ENCODE results near the gene TRPM3. TPM values are rescaled to one million over a fixed set of nuclear protein-coding genes. Genes with fewer than 3 reads are reported as not detected.

Gene TRPM3
- total and polyA plus RNA-seq, 2 donors (not counting 1 experiment from before 2014, with no cell fraction given): not detected

GRCh38 chr9:70948744-70949143, 172.7 kb downstream of the TRPM3 start:
- Histone ChIP-seq H3K79me2 (ENCODE audit: control insufficient read depth, insufficient read depth, low read length) (no peaks in the 10 kb centered on the region), H3K4me2 (replicated peaks; ENCODE audit: low read depth, low read length, poor library complexity, severe bottlenecking) (no peak overlapping the region), H3K9me3 (ENCODE audit: control extremely low read depth in 1 of 3, control insufficient read depth in 2 of 3, insufficient read depth in 1 of 3, low read length in 2 of 3) (no peaks in the 10 kb centered on the region), H3K27me3 (replicated peaks in 1 of 4; ENCODE audit: control extremely low read depth in 1 of 4, control insufficient read depth in 3 of 4, insufficient read depth in 4 of 4, low read length in 3 of 4) (no peaks in the 10 kb centered on the region), H3K36me3 (replicated peaks in 1 of 2; ENCODE audit: control extremely low read depth in 1 of 2, control insufficient read depth in 1 of 2, extremely low read depth in 1 of 2, insufficient read depth in 2 of 2, low read length in 1 of 2) (no peaks in the 10 kb centered on the region), H2AFZ (ENCODE audit: insufficient read depth, low read depth, low read length, poor library complexity, severe bottlenecking) (no peak overlapping the region), H3K4me3 (ENCODE audit: control extremely low read depth in 1 of 5, extremely low read depth in 1 of 5, insufficient read depth in 1 of 5, low read depth in 2 of 5, low read length in 4 of 5) (no peak overlapping the region), H3K9ac (ENCODE audit: low read length) (no peak overlapping the region), H4K20me1 (ENCODE audit: control insufficient read depth, insufficient read depth, low read length, poor library complexity, severe bottlenecking) (no peaks in the 10 kb centered on the region), H3K4me1 (ENCODE audit: control insufficient read depth in 2 of 2, insufficient read depth in 2 of 2, low read length in 2 of 2) (no peaks in the 10 kb centered on the region), H3K27ac (ENCODE audit: low read length in 2 of 2) (no peak overlapping the region)
- CTCF ChIA-PET: no interaction called here
- Mint-ChIP-seq H3K4me3 (no peak overlapping the region), H3K27me3 (peaks cover 3% of the 10 kb centered on the region), H3K9me3 (ENCODE audit: insufficient read depth) (no peaks in the 10 kb centered on the region), H3K4me1 (no peaks in the 10 kb centered on the region), H3K27ac (no peak overlapping the region)
- POLR2A ChIA-PET: no interaction called here
- TF ChIP-seq CTCF (IDR thresholded peaks at IDR 0.05): no peak
- no peak for TF ChIP-seq EZH2 (IDR thresholded peaks at IDR 0.05; ENCODE audit: borderline replicate concordance, insufficient read depth, low read depth, low read length, poor library complexity, severe bottlenecking)
- no CpG with 5 or more reads among the region's 1 CpG for WGBS (ENCODE audit: insufficient coverage)
- DNase-seq (no peak), ATAC-seq (ENCODE audit: low read depth) (no peak)
- intact Hi-C loops (cut with micrococcal nuclease): no loop called here

- POLR2A ChIA-PET: no interaction called here
- WGBS (ENCODE audit: insufficient coverage): 20% methylated on average over 1 of the region's 2 CpGs
- Histone ChIP-seq H4K20me1 (ENCODE audit: control insufficient read depth, insufficient read depth, low read length, poor library complexity, severe bottlenecking) (no peaks in the 10 kb centered on the region), H3K79me2 (ENCODE audit: control insufficient read depth, insufficient read depth, low read length) (no peaks in the 10 kb centered on the region), H3K27me3 (replicated peaks in 1 of 4; ENCODE audit: control extremely low read depth in 1 of 4, control insufficient read depth in 3 of 4, insufficient read depth in 4 of 4, low read length in 3 of 4) (no peaks in the 10 kb centered on the region), H3K4me2 (replicated peaks; ENCODE audit: low read depth, low read length, poor library complexity, severe bottlenecking) (no peak overlapping the region), H3K9me3 (ENCODE audit: control extremely low read depth in 1 of 3, control insufficient read depth in 2 of 3, insufficient read depth in 1 of 3, low read length in 2 of 3) (no peaks in the 10 kb centered on the region), H3K36me3 (replicated peaks in 1 of 2; ENCODE audit: control extremely low read depth in 1 of 2, control insufficient read depth in 1 of 2, extremely low read depth in 1 of 2, insufficient read depth in 2 of 2, low read length in 1 of 2) (no peaks in the 10 kb centered on the region), H2AFZ (ENCODE audit: insufficient read depth, low read depth, low read length, poor library complexity, severe bottlenecking) (no peak overlapping the region), H3K9ac (ENCODE audit: low read length) (no peak overlapping the region), H3K27ac (ENCODE audit: low read length in 2 of 2) (no peak overlapping the region), H3K4me1 (ENCODE audit: control insufficient read depth in 2 of 2, insufficient read depth in 2 of 2, low read length in 2 of 2) (no peaks in the 10 kb centered on the region), H3K4me3 (ENCODE audit: control extremely low read depth in 1 of 5, extremely low read depth in 1 of 5, insufficient read depth in 1 of 5, low read depth in 2 of 5, low read length in 4 of 5) (no peak overlapping the region)
- peaks cover 3% of the 10 kb centered on the region for H3K27me3 Mint-ChIP-seq
- H3K9me3 Mint-ChIP-seq (ENCODE audit: insufficient read depth): no peaks in the 10 kb centered on the region
- CTCF ChIA-PET: interaction anchor here (0.6 to 1.1 kb wide), 2 partner anchors 59 to 312 kb away, joined by 3 read pairs; no protein-coding TSS in a partner anchor
- intact Hi-C loops (cut with micrococcal nuclease): no loop called here
- DNase-seq: no peak
- H3K4me1 Mint-ChIP-seq: no peaks in the 10 kb centered on the region
- no peak overlapping the region for H3K4me3 Mint-ChIP-seq
- no peak overlapping the region for H3K27ac Mint-ChIP-seq
- no peak for TF ChIP-seq EZH2 (IDR thresholded peaks at IDR 0.05; ENCODE audit: borderline replicate concordance, insufficient read depth, low read depth, low read length, poor library complexity, severe bottlenecking)
- TF ChIP-seq CTCF (IDR thresholded peaks at IDR 0.05): no peak
- ATAC-seq (ENCODE audit: low read depth): no peak
These were observed 173.9 kb downstream of the TRPM3 start for GRCh38 chr9:70947511-70947910.
